IMR-90 (cell line): ENCODE data around the gene ADGRL1. TPM values are rescaled to one million over a fixed set of nuclear protein-coding genes. Genes with fewer than 3 reads are reported as not detected.
A peak's percentile ranks its signal among the peaks of the same experiment; 100 is the strongest.
"Not testable (repeated sequence)": the region's sequence is repeated elsewhere in the genome, so short reads cannot be mapped to it uniquely, and the experiment has no call there.

Experiments used
- ATAC-seq: fragments of 200-7000 bp; cut with Tn5 transposase; 2 replicates; pipeline ENCODE4 v1.9.1; 2020; ENCODE audit warnings: low read depth, mild to moderate bottlenecking, moderate library complexity
- BruUV-seq: library from RNA; stranded (reverse); fragments of 400-500 nt; replicated peaks from 2 replicates; lab custom pipeline; 2021; lab: Mats Ljungman, UMichigan
- CTCF ChIA-PET: fragments of 300-600 bp; formaldehyde crosslinking; extraction: SDS; loops from one replicate; lab custom pipeline; 2021; ENCODE audit warnings: antibody characterized with exemption; lab: Yijun Ruan, JAX
- POLR2A ChIA-PET: fragments of 300-600 bp; sonication (Branson Sonifier 250); formaldehyde crosslinking; loops from one replicate; lab custom pipeline; 2022; ENCODE audit warnings: antibody characterized with exemption; ENCODE audit not compliant: unreplicated experiment; lab: Charles Lee
- DNase-seq: peaks from one replicate; pipeline ENCODE4 v3.0.0; 2013
- H2AFZ ChIP-seq: replicated peaks from 2 replicates; pipeline ENCODE3; 2013; ENCODE audit warnings: low read length, mild to moderate bottlenecking; ENCODE audit not compliant: poor library complexity
- H2AK5ac ChIP-seq: 2 replicates; pipeline ENCODE4 v1.6.1; 2013; ENCODE audit warnings: low read depth, low read length, inconsistent platforms
- H2AK9ac ChIP-seq: replicated peaks from 2 replicates; pipeline ENCODE3; 2013; ENCODE audit warnings: mild to moderate bottlenecking, low read depth, low read length, moderate library complexity; ENCODE audit not compliant: poor library complexity
- H2BK120ac ChIP-seq: 2 replicates; pipeline ENCODE4 v1.6.1; 2013; ENCODE audit warnings: low read depth, low read length, inconsistent platforms
- H2BK15ac ChIP-seq: 3 replicates; pipeline ENCODE4 v1.6.1; 2013; ENCODE audit warnings: low read depth, low read length, inconsistent platforms
- H2BK20ac ChIP-seq: 2 replicates; pipeline ENCODE4 v1.6.1; 2013; ENCODE audit warnings: low read depth, mild to moderate bottlenecking, inconsistent platforms, low read length, moderate library complexity
- H2BK5ac ChIP-seq: 2 replicates; pipeline ENCODE4 v1.6.1; 2013; ENCODE audit warnings: mild to moderate bottlenecking, low read depth, low read length, inconsistent platforms; ENCODE audit not compliant: poor library complexity, severe bottlenecking
- H3K14ac ChIP-seq: replicated peaks from 2 replicates; pipeline ENCODE4 v1.6.1; 2013; ENCODE audit warnings: low read depth, low read length, inconsistent platforms
- H3K18ac ChIP-seq: 2 replicates; pipeline ENCODE4 v1.6.1; 2013; ENCODE audit warnings: low read depth, low read length, control low read depth
- H3K23ac ChIP-seq: 2 replicates; pipeline ENCODE4 v1.6.1; 2013; ENCODE audit warnings: low read depth, low read length, inconsistent platforms
- H3K27ac ChIP-seq: 2 replicates; pipeline ENCODE4 v1.5.1; 2013; ENCODE audit warnings: mild to moderate bottlenecking, control low read depth, low read length; ENCODE audit not compliant: insufficient read depth
- H3K27me3 ChIP-seq: 2 replicates; pipeline ENCODE4 v1.6.1; 2013; ENCODE audit warnings: low read length; ENCODE audit not compliant: control insufficient read depth, insufficient read depth
- H3K36me3 ChIP-seq: 2 replicates; pipeline ENCODE4 v1.6.1; 2013; ENCODE audit warnings: low read length, mixed read lengths; ENCODE audit not compliant: control insufficient read depth, insufficient read depth
- H3K4ac ChIP-seq: 2 replicates; pipeline ENCODE4 v1.6.1; 2013; ENCODE audit warnings: low read depth, low read length, inconsistent platforms
- H3K4me1 ChIP-seq: 2 replicates; pipeline ENCODE4 v1.6.1; 2013; ENCODE audit warnings: low read length, mixed read lengths; ENCODE audit not compliant: control insufficient read depth, insufficient read depth
- H3K4me2 ChIP-seq: 2 replicates; pipeline ENCODE4 v1.6.1; 2013; ENCODE audit warnings: low read depth, mild to moderate bottlenecking, control low read depth, low read length, moderate library complexity
- H3K4me3 ChIP-seq: 2 replicates; pipeline ENCODE4 v1.5.1; 2013; ENCODE audit warnings: low read depth, mild to moderate bottlenecking, control low read depth, low read length, moderate library complexity; ENCODE audit not compliant: insufficient read depth
- H3K56ac ChIP-seq: 2 replicates; pipeline ENCODE4 v1.6.1; 2013; ENCODE audit warnings: low read length, inconsistent platforms; ENCODE audit not compliant: insufficient read depth; ENCODE audit errors: extremely low read depth
- H3K79me1 ChIP-seq, 2 experiments: 2 replicates each; pipeline ENCODE4 v1.6.1; 2013; ENCODE audit warnings: low read length in 2 of 2, inconsistent platforms in 1 of 2, low read depth in 1 of 2
- H3K9ac ChIP-seq: 2 replicates; pipeline ENCODE4 v1.6.1; 2013; ENCODE audit warnings: low read depth, low read length, control low read depth
- H3K9me1 ChIP-seq: 2 replicates; pipeline ENCODE4 v1.6.1; 2013; ENCODE audit warnings: low read length, inconsistent platforms; ENCODE audit not compliant: insufficient read depth
- H3K9me3 ChIP-seq: 2 replicates; pipeline ENCODE4 v1.6.1; 2013; ENCODE audit warnings: low read length; ENCODE audit not compliant: control insufficient read depth, insufficient read depth
- H4K20me1 ChIP-seq: 2 replicates; pipeline ENCODE4 v1.6.1; 2013; ENCODE audit warnings: low read length, inconsistent platforms; ENCODE audit not compliant: insufficient read depth
- H4K5ac ChIP-seq: 2 replicates; pipeline ENCODE4 v1.6.1; 2013; ENCODE audit warnings: mild to moderate bottlenecking, low read depth, low read length, control low read depth
- H4K8ac ChIP-seq, 2 experiments: 2 replicates each; pipeline ENCODE4 v1.6.1; 2013; ENCODE audit warnings: low read depth in 2 of 2, low read length in 2 of 2, control low read depth in 1 of 2, inconsistent platforms in 1 of 2
- H4K91ac ChIP-seq: 2 replicates; pipeline ENCODE4 v1.6.1; 2013; ENCODE audit warnings: low read depth, low read length, inconsistent platforms; ENCODE audit not compliant: insufficient read depth
- WGBS, 2 experiments: methylation state at CpG; one replicate each; pipeline versions ENCODE4 v1.1.5 to v1.1.7; 2013; ENCODE audit warnings: missing lambda C conversion rate in 2 of 2; ENCODE audit not compliant: insufficient read length in 1 of 2; ENCODE audit errors: extremely low coverage in 2 of 2; 5-methylcytosine and 5-hydroxymethylcytosine counted together
- dilution Hi-C: fragments of 300-500 bp; cut with HindIII; formaldehyde crosslinking; loops from one replicate; pipeline ENCODE4 v1.14.3; 2018; ENCODE audit warnings: low sequenced_read_pairs; ENCODE audit not compliant: unreplicated experiment
- in situ Hi-C: fragments of 300-500 bp; cut with MboI; formaldehyde crosslinking; loops from 3 replicates; pipeline ENCODE4 v1.14.3; 2019; ENCODE audit warnings: low sequenced_read_pairs, inconsistent platforms, mixed read lengths
- intact Hi-C: fragments of 100-400 bp; cut with micrococcal nuclease; formaldehyde crosslinking; loops from 2 replicates; pipeline ENCODE4 v1.10.0; 2022
- polyA plus RNA-seq, 3 experiments: library from polyadenylated mRNA; depleted of rRNA; stranded (reverse); fragments of >200 nt; gene quantifications; 2 replicates each; pipeline ENCODE4 v1.2.3, GENCODE V29; 2012; ENCODE audit warnings: low replicate concordance in 1 of 3
- total RNA-seq: library from RNA; depleted of rRNA; stranded (reverse); fragments of >200 nt; gene quantifications from 2 replicates; pipeline ENCODE4 v1.2.3, GENCODE V29; 2012

The ADGRL1 gene
- total and polyA plus RNA-seq, 2 of the 4 experiments (the other 2 are of a cell fraction): 0.72 to 2.2 TPM

DNA sequence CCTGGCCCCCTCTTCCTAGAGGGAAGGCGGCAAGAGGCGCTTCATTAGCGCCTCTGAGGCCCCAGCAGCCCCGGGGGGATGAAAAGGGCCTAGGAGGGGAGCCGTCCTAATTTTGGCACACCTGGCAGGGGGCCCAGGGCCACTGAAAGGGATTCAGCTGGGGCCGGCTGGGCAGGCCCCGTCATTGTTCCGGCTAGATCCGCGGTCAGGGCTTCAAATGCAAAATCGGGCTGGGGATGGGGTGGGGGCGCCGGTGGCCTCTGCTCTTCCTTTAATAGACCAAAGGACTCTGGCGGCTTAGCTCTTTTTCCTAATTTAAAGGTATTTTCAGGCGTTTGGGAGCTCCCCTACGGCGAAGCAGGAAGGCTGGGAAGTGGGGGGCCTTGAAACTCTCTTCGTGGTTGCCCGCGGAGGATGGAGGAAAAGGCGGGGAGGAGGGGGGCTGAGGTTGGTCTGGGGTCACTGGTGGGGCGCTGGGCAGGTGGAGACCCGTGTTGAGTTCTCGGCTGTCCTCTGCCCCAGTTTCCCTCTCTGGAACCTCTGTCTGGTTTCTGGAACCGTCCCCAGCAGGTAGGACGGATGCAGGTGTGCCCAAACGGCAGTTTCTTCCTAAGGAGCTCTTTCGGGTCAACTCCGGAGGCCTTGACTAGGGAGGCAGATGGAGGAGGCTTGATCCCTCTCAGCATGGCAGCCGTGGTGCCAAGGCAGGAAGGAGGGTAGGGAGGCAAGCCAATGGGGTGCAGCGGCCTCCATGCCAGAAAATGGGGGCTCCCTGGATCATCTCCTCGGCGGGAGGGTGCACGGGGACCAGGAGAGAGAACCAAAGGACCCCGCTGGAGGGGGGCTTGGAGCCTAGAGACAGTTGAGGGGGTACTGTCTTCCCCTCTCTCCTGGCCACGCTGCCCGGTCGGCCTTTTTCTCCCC is 41.8 kb upstream of the ADGRL1 start:
- intact Hi-C loops, H3K9ac ChIP-seq, H3K27ac ChIP-seq, H3K4ac ChIP-seq, H3K36me3 ChIP-seq, H3K9me3 ChIP-seq, H4K5ac ChIP-seq, H3K4me3 ChIP-seq, H3K9me1 ChIP-seq, BruUV-seq, H3K18ac ChIP-seq, in situ Hi-C loops, DNase-seq, H3K14ac ChIP-seq, H2AK9ac ChIP-seq, POLR2A ChIA-PET, H3K4me1 ChIP-seq, H3K79me1 ChIP-seq, H4K20me1 ChIP-seq, H2BK15ac ChIP-seq, H3K23ac ChIP-seq, H2AFZ ChIP-seq, ATAC-seq, CTCF ChIA-PET, dilution Hi-C loops, H2BK120ac ChIP-seq, H2BK20ac ChIP-seq, H2AK5ac ChIP-seq, H2BK5ac ChIP-seq, H3K4me2 ChIP-seq, H4K91ac ChIP-seq, H3K56ac ChIP-seq: not testable (repeated sequence)
- Histone ChIP-seq H4K8ac (peak overlapping the region in 1 of 2 experiments; percentile 81; a peak in 1 of 4 replicates), H3K27me3 (peaks cover 26% of the 10 kb centered on the region)
- WGBS, 2 experiments: 18% methylated on average over 6 of the region's 38 CpGs; no CpG with 5 or more reads in 1 of the 2 experiments

- H2BK5ac ChIP-seq, H4K91ac ChIP-seq, H3K9me1 ChIP-seq, dilution Hi-C loops, H2AK9ac ChIP-seq, H2BK120ac ChIP-seq, H3K14ac ChIP-seq, H3K9ac ChIP-seq, H3K27ac ChIP-seq, BruUV-seq, DNase-seq, H3K4me1 ChIP-seq, H3K36me3 ChIP-seq, H4K20me1 ChIP-seq, H4K8ac ChIP-seq, H3K4me2 ChIP-seq, ATAC-seq, H2AK5ac ChIP-seq, POLR2A ChIA-PET, H3K79me1 ChIP-seq, H3K18ac ChIP-seq, CTCF ChIA-PET, H3K23ac ChIP-seq, H2AFZ ChIP-seq, intact Hi-C loops, H3K56ac ChIP-seq, H3K4me3 ChIP-seq, in situ Hi-C loops, H2BK15ac ChIP-seq, H3K4ac ChIP-seq, H3K9me3 ChIP-seq, H2BK20ac ChIP-seq, H4K5ac ChIP-seq: not testable (repeated sequence)
- peaks cover 26% of the 10 kb centered on the region for H3K27me3 ChIP-seq
- 40% methylated on average over 1 of the region's 6 CpGs; no CpG with 5 or more reads in 1 of the 2 experiments for whole genome bisulfite sequencing, 2 experiments
These were observed 41.2 kb upstream of the ADGRL1 start for GRCh38 chr19:14247205-14247547.
